H9 (cell line): ENCODE results near the gene RBM23. TPM values are rescaled to one million over a fixed set of nuclear protein-coding genes. Genes with fewer than 3 reads are reported as not detected.
A peak's percentile ranks its signal among the peaks of the same experiment; 100 is the strongest.

ENCODE experiments used
- DNase-seq: peaks from one replicate; pipeline ENCODE4 v3.0.0-alpha.2; 2017
- H2AFZ ChIP-seq: one replicate; pipeline ENCODE4 v1.6.1; 2013; ENCODE audit warnings: mild to moderate bottlenecking, low read length, control low read depth, moderate library complexity
- H2AK5ac ChIP-seq: 2 replicates; pipeline ENCODE4 v1.6.1; 2013; ENCODE audit warnings: low read length, control low read depth, mixed read lengths; ENCODE audit not compliant: insufficient read length
- H2BK120ac ChIP-seq: one replicate; pipeline ENCODE4 v1.6.1; 2013; ENCODE audit warnings: low read depth, mild to moderate bottlenecking, low read length, control low read depth, inconsistent platforms; ENCODE audit not compliant: poor library complexity, severe bottlenecking
- H2BK12ac ChIP-seq: 2 replicates; pipeline ENCODE4 v1.6.1; 2013; ENCODE audit warnings: low read length, control low read depth, mixed read lengths, low read depth; ENCODE audit not compliant: insufficient read length
- H2BK15ac ChIP-seq: 2 replicates; pipeline ENCODE4 v1.6.1; 2013; ENCODE audit warnings: low read depth, low read length, control low read depth
- H2BK20ac ChIP-seq: one replicate; pipeline ENCODE4 v1.6.1; 2013; ENCODE audit warnings: low read depth, mild to moderate bottlenecking, low read length, control low read depth, inconsistent platforms; ENCODE audit not compliant: poor library complexity, severe bottlenecking
- H2BK5ac ChIP-seq: 2 replicates; pipeline ENCODE4 v1.6.1; 2013; ENCODE audit warnings: low read length, control low read depth, mixed read lengths; ENCODE audit not compliant: insufficient read length
- H3K14ac ChIP-seq: 2 replicates; pipeline ENCODE4 v1.6.1; 2013; ENCODE audit warnings: low read length, control low read depth; ENCODE audit not compliant: insufficient read depth
- H3K18ac ChIP-seq: 2 replicates; pipeline ENCODE4 v1.6.1; 2013; ENCODE audit warnings: low read depth, mild to moderate bottlenecking, mixed read lengths, low read length, control low read depth; ENCODE audit not compliant: insufficient read length
- H3K23ac ChIP-seq: 2 replicates; pipeline ENCODE4 v1.6.1; 2013; ENCODE audit warnings: low read length, control low read depth, mixed read lengths, low read depth; ENCODE audit not compliant: insufficient read length
- H3K23me2 ChIP-seq: 2 replicates; pipeline ENCODE4 v1.6.1; 2013; ENCODE audit warnings: low read depth, mild to moderate bottlenecking, mixed read lengths, low read length, control low read depth; ENCODE audit not compliant: insufficient read length, poor library complexity, severe bottlenecking
- H3K27ac ChIP-seq: 2 replicates; pipeline ENCODE4 v1.5.1; 2013; ENCODE audit warnings: low read length, control low read depth, mixed read lengths, low read depth; ENCODE audit not compliant: insufficient read length
- H3K27me3 ChIP-seq: 2 replicates; pipeline ENCODE4 v1.6.1; 2013; ENCODE audit warnings: low read length, control low read depth, inconsistent platforms; ENCODE audit not compliant: insufficient read depth
- H3K4ac ChIP-seq: 2 replicates; pipeline ENCODE4 v1.6.1; 2013; ENCODE audit warnings: low read depth, mild to moderate bottlenecking, control low read depth, inconsistent platforms, low read length, moderate library complexity
- H3K4me1 ChIP-seq: 2 replicates; pipeline ENCODE4 v1.6.1; 2013; ENCODE audit warnings: low read length, control low read depth, inconsistent platforms; ENCODE audit not compliant: insufficient read depth
- H3K4me2 ChIP-seq: 2 replicates; pipeline ENCODE4 v1.6.1; 2013; ENCODE audit warnings: low read length, control low read depth, mixed read lengths; ENCODE audit not compliant: insufficient read length, insufficient read depth
- H3K56ac ChIP-seq: 2 replicates; pipeline ENCODE4 v1.6.1; 2013; ENCODE audit warnings: low read depth, mild to moderate bottlenecking, mixed read lengths, low read length, control low read depth; ENCODE audit not compliant: insufficient read length
- H3K79me1 ChIP-seq: 2 replicates; pipeline ENCODE4 v1.6.1; 2013; ENCODE audit warnings: low read depth, mild to moderate bottlenecking, moderate library complexity, low read length, control low read depth, inconsistent platforms; ENCODE audit not compliant: insufficient read depth, poor library complexity, severe bottlenecking
- H3K79me2 ChIP-seq: 2 replicates; pipeline ENCODE4 v1.6.1; 2013; ENCODE audit warnings: low read length, control low read depth, inconsistent platforms; ENCODE audit not compliant: insufficient read depth
- H3K9ac ChIP-seq: 2 replicates; pipeline ENCODE4 v1.6.1; 2013; ENCODE audit warnings: low read length, control low read depth, mixed read lengths; ENCODE audit not compliant: insufficient read length; ENCODE audit errors: extremely low read depth
- H3K9me3 ChIP-seq: one replicate; pipeline ENCODE4 v1.6.1; 2013; ENCODE audit warnings: low read depth, low read length, inconsistent platforms; ENCODE audit not compliant: control insufficient read depth
- H3T11ph ChIP-seq: one replicate; pipeline ENCODE4 v1.6.1; 2013; ENCODE audit warnings: mild to moderate bottlenecking, low read length, control low read depth, inconsistent platforms
- H4K20me1 ChIP-seq: one replicate; pipeline ENCODE4 v1.6.1; 2013; ENCODE audit not compliant: control insufficient read depth, insufficient read length, insufficient read depth
- H4K5ac ChIP-seq: 2 replicates; pipeline ENCODE4 v1.6.1; 2013; ENCODE audit warnings: low read depth, mild to moderate bottlenecking, mixed read lengths, low read length, control low read depth; ENCODE audit not compliant: insufficient read length
- H4K8ac ChIP-seq: replicated peaks from 2 replicates; pipeline ENCODE4 v1.6.1; 2013; ENCODE audit warnings: low read length, control low read depth, mixed read lengths, low read depth; ENCODE audit not compliant: insufficient read length
- H4K91ac ChIP-seq: 2 replicates; pipeline ENCODE4 v1.6.1; 2013; ENCODE audit warnings: low read depth, mild to moderate bottlenecking, moderate library complexity, mixed read lengths, low read length, control low read depth; ENCODE audit not compliant: insufficient read length
- H3K27ac Mint-ChIP-seq, 3 experiments: 2 replicates in 2 of 3; 3 replicates in 1 of 3; pipeline ENCODE4 v1.8.0; 2020 to 2021; ENCODE audit warnings: mixed read lengths in 3 of 3, mild to moderate bottlenecking in 1 of 3, moderate library complexity in 1 of 3
- H3K27me3 Mint-ChIP-seq: 2 replicates; pipeline ENCODE4 v1.8.0; 2021; ENCODE audit warnings: low read depth, mild to moderate bottlenecking, moderate library complexity, mixed read lengths
- H3K36me3 Mint-ChIP-seq, 3 experiments: 2 replicates in 2 of 3; 3 replicates in 1 of 3; pipeline ENCODE4 v1.8.0; 2020 to 2021; ENCODE audit warnings: low read depth in 3 of 3, mixed read lengths in 3 of 3; ENCODE audit not compliant: insufficient read depth in 1 of 3
- H3K4me1 Mint-ChIP-seq, 2 experiments: 2 replicates each; pipeline ENCODE4 v1.8.0; 2020; ENCODE audit warnings: mixed read lengths in 2 of 2
- H3K4me3 Mint-ChIP-seq, 2 experiments: 2 replicates in 1 of 2; 3 replicates in 1 of 2; pipeline ENCODE4 v1.8.0; 2020 to 2021; ENCODE audit warnings: mild to moderate bottlenecking in 2 of 2, mixed read lengths in 2 of 2, moderate library complexity in 1 of 2
- H3K9me3 Mint-ChIP-seq, 2 experiments: 2 replicates in 1 of 2; 3 replicates in 1 of 2; pipeline ENCODE4 v1.8.0; 2020; ENCODE audit warnings: mild to moderate bottlenecking in 2 of 2, mixed read lengths in 2 of 2, moderate library complexity in 1 of 2
- CTCF ChIP-seq: fragments of 200-600 bp; sonication (generic); conservative IDR thresholded peaks from 3 replicates; pipeline ENCODE4 v1.8.0; 2021; ENCODE audit warnings: antibody characterized with exemption, mild to moderate bottlenecking
- WGBS: extraction: QIAGEN DNeasy Blood & Tissue Kit; methylation state at CpG from one replicate; pipeline ENCODE4 v1.1.7; 2013; ENCODE audit warnings: missing lambda C conversion rate, low lambda C conversion rate, mixed read lengths; ENCODE audit not compliant: insufficient read length; ENCODE audit errors: extremely low coverage; 5-methylcytosine and 5-hydroxymethylcytosine counted together
- total RNA-seq: library from RNA; stranded (reverse); gene quantifications from 2 replicates; pipeline ENCODE4 v1.2.1, GENCODE V29; 2021

RBM23 gene
- total RNA-seq, 1 experiment from 2014 or later = 79.0 TPM

GRCh38 chr14:22882529-22883172, 36.3 kb downstream of the RBM23 start:
- Histone ChIP-seq H3K4ac (no peak overlapping the region), H2AFZ (no peak overlapping the region), H3K27me3 (peaks cover 3% of the 10 kb centered on the region; the same call in 1 of the 2 replicates), H4K8ac (no peak overlapping the region), H3K18ac (peak overlapping the region; percentile 52), H3K79me2 (no peaks in the 10 kb centered on the region), H3K79me1 (no peaks in the 10 kb centered on the region), H3K23ac (no peak overlapping the region), H2BK15ac (no peak overlapping the region), H4K5ac (no peak overlapping the region), H3K9me3 (no peaks in the 10 kb centered on the region), H3K4me1 (no peaks in the 10 kb centered on the region; the same call in 1 of the 2 replicates), H2AK5ac (no peak overlapping the region), H3K4me2 (peak overlapping the region; percentile 75), H3K14ac (peak overlapping the region; percentile 13), H2BK12ac (no peak overlapping the region), H3T11ph (no peak overlapping the region), H2BK5ac (no peak overlapping the region), H3K56ac (no peak overlapping the region), H3K23me2 (peaks cover 13% of the 10 kb centered on the region), H3K27ac (no peak overlapping the region), H4K91ac (no peak overlapping the region), H4K20me1 (no peaks in the 10 kb centered on the region), H2BK20ac (no peak overlapping the region), H3K9ac (peak overlapping the region; percentile 28), H2BK120ac (no peak overlapping the region)
- no peak for TF ChIP-seq CTCF
- Mint-ChIP-seq H3K4me1 (peaks cover 31 to 36% of the 10 kb centered on the region in 2 experiments), H3K27ac (peak overlapping the region; percentile 65 to 85 (median 84); a peak in 6 of 7 replicates), H3K4me3 (peak overlapping the region; percentile 64 to 72; a peak in 4 of 5 replicates), H3K36me3 (peaks cover 4 to 11% (median 6%) of the 10 kb centered on the region in 3 experiments; a peak in 5 of 7 replicates), H3K27me3 (peaks cover 35% of the 10 kb centered on the region), H3K9me3 (no peaks in the 10 kb centered on the region; a peak in 1 of 5 replicates)
- no CpG with 5 or more reads among the region's 6 CpGs for WGBS
- DNase-seq = peak; percentile 69
